Stomach (tissue), 19 donors: ENCODE measurements around the gene PEA15. TPM values are rescaled to one million over a fixed set of nuclear protein-coding genes. Genes with fewer than 3 reads are reported as not detected.

Experiments used
- DNase-seq, 2 donors: peaks; one replicate each; pipeline versions ENCODE4 v3.0.0 to v3.0.0-alpha.2; 2013 to 2019
- H3K27ac ChIP-seq, 5 donors: fragments of 200-600 bp in 4 of 5; sonication (generic) in 4 of 5; one replicate each; pipeline ENCODE4 v1.5.1; 2013 to 2019; ENCODE audit warnings: mild to moderate bottlenecking in 1 of 5, moderate library complexity in 1 of 5
- H3K27me3 ChIP-seq, 3 donors: fragments of 200-600 bp; sonication (generic); one replicate each; pipeline ENCODE4 v1.5.1; 2017 to 2019; ENCODE audit warnings: mixed run types in 1 of 3
- H3K36me3 ChIP-seq, 4 donors: fragments of 200-600 bp; sonication (generic); 1 replicate in 3 of 4; 2 replicates in 1 of 4; pipeline ENCODE4 v1.5.1; 2016 to 2019
- H3K4me1 ChIP-seq, 4 donors: fragments of 200-600 bp; sonication (generic); one replicate each; pipeline ENCODE4 v1.5.1; 2016 to 2019
- H3K4me3 ChIP-seq, 4 donors: fragments of 200-600 bp; sonication (generic) in 3 of 4; one replicate each; pipeline ENCODE4 v1.5.1; 2016 to 2019; ENCODE audit warnings: mild to moderate bottlenecking in 1 of 4
- H3K9me3 ChIP-seq, 4 donors: fragments of 200-600 bp; sonication (generic); one replicate each; pipeline ENCODE4 v1.5.1; 2016 to 2019
- CTCF ChIP-seq, 7 experiments: fragments of 450-650 bp in 4 of 7; fragments of 200-600 bp in 3 of 7; sonication (generic) in 3 of 7; IDR thresholded peaks; one replicate each; pipeline ENCODE4 v1.5.1; 2016 to 2019; ENCODE audit warnings: antibody characterized with exemption in 7 of 7, control low read depth in 2 of 7, mild to moderate bottlenecking in 1 of 7
- EP300 ChIP-seq: sonication (generic); formaldehyde crosslinking; IDR thresholded peaks from one replicate; pipeline ENCODE4 v1.6.1; 2017; ENCODE audit warnings: antibody characterized with exemption
- POLR2A ChIP-seq, 4 donors: fragments of 450-650 bp; IDR thresholded peaks; one replicate each; pipeline ENCODE4 v1.6.1; 2016; ENCODE audit warnings: antibody characterized with exemption in 4 of 4, control low read depth in 2 of 4, mild to moderate bottlenecking in 1 of 4, moderate library complexity in 1 of 4
- POLR2AphosphoS5 ChIP-seq, 3 donors: sonication (generic); formaldehyde crosslinking; IDR thresholded peaks; one replicate each; pipeline ENCODE4 v1.6.1; 2016; ENCODE audit warnings: antibody characterized with exemption in 3 of 3
- WGBS, 5 donors: extraction: QIAGEN DNeasy Blood & Tissue Kit in 3 of 5; methylation state at CpG; one replicate each; pipeline versions ENCODE4 v1.1.5 to v1.1.7; 2013 to 2018; 5-methylcytosine and 5-hydroxymethylcytosine counted together
- intact Hi-C: fragments of 100-400 bp; cut with DNase I; formaldehyde crosslinking; loops from one replicate; pipeline ENCODE4 v1.15.1; 2023; ENCODE audit warnings: low total_unique reads
- long read RNA-seq, 10 donors: transcript quantifications; one replicate each; lab custom pipeline, GENCODE V29; 2026
- polyA plus RNA-seq, 3 donors: library from polyadenylated mRNA; stranded (reverse); fragments of 200-250 nt; gene quantifications; one replicate each; pipeline ENCODE4 v1.2.3, GENCODE V29; 2013
- total RNA-seq, 5 donors: library from RNA; depleted of rRNA; stranded (reverse); fragments of >200 nt; gene quantifications; one replicate each; pipeline versions ENCODE4 v1.1.0 to v1.2.3, GENCODE V29; 2014 to 2016
- donor health status: healthy with polysubstance abuse.
- donor health status: Bipolar disorder and iron deficiency.
- donor health status: healthy.

PEA15 gene
- total RNA-seq (10 to 100 TPM; 26.3 to 75.4 (median 34.8) TPM), polyA plus RNA-seq (100 to 1,000 TPM in 2 of 3 donors, 10 to 100 TPM in 1; 69.4 to 127 (median 107) TPM)
- long read RNA-seq, donor 1, transcript PEA15-201 (4 exons, 2,471 nt), result major isoform, 17 of 22 reads
- long read RNA-seq, donor 1, partial matches to known transcripts, result 5 of 22 reads
- long read RNA-seq, donor 1, other reads (novel, unspliced or antisense), result 0 of 22 reads
- long read RNA-seq, donor 2, transcript PEA15-201 (4 exons, 2,471 nt), result major isoform, 24 of 36 reads
- long read RNA-seq, donor 2, partial matches to known transcripts, result 12 of 36 reads
- long read RNA-seq, donor 2, other reads (novel, unspliced or antisense), result 0 of 36 reads
- long read RNA-seq, donor 3, transcript PEA15-201 (4 exons, 2,471 nt), result major isoform, 11 of 20 reads
- long read RNA-seq, donor 3, partial matches to known transcripts, result 9 of 20 reads
- long read RNA-seq, donor 3, other reads (novel, unspliced or antisense), result 0 of 20 reads
- long read RNA-seq, donor 4, transcript PEA15-201 (4 exons, 2,471 nt), result major isoform, 5 of 5 reads
- long read RNA-seq, donor 4, partial matches to known transcripts, result 0 of 5 reads
- long read RNA-seq, donor 4, other reads (novel, unspliced or antisense), result 0 of 5 reads
- long read RNA-seq, donor 5, transcript PEA15-201 (4 exons, 2,471 nt), result major isoform, 32 of 67 reads
- long read RNA-seq, donor 5, partial matches to known transcripts, result 32 of 67 reads
- long read RNA-seq, donor 5, other reads (novel, unspliced or antisense), result 0 of 67 reads
- long read RNA-seq, donor 6, result 0 reads
- long read RNA-seq, donor 7, transcript PEA15-201 (4 exons, 2,471 nt), result major isoform, 28 of 89 reads
- long read RNA-seq, donor 7, partial matches to known transcripts, result 60 of 89 reads
- long read RNA-seq, donor 7, other reads (novel, unspliced or antisense), result 0 of 89 reads
- long read RNA-seq, donor 8, transcript PEA15-201 (4 exons, 2,471 nt), result major isoform, 11 of 33 reads
- long read RNA-seq, donor 8, partial matches to known transcripts, result 21 of 33 reads
- long read RNA-seq, donor 8, other reads (novel, unspliced or antisense), result 0 of 33 reads
- long read RNA-seq, donor 9, transcript PEA15-201 (4 exons, 2,471 nt), result major isoform, 14 of 40 reads
- long read RNA-seq, donor 9, partial matches to known transcripts, result 26 of 40 reads
- long read RNA-seq, donor 9, other reads (novel, unspliced or antisense), result 0 of 40 reads
- long read RNA-seq, donor 10, transcript PEA15-201 (4 exons, 2,471 nt), result major isoform, 5 of 5 reads
- long read RNA-seq, donor 10, partial matches to known transcripts, result 0 of 5 reads
- long read RNA-seq, donor 10, other reads (novel, unspliced or antisense), result 0 of 5 reads

- intact Hi-C loops, result no loop called here
- peaks cover 35 to 64% (median 57%) of the 10 kb centered on the region in 4 donors for H3K4me1 ChIP-seq
These were observed at the start of gene PEA15 for GRCh38 chr1:160205242-160206035. TSS of gene PEA15 (plus strand) at chr1:160205384. CDS start at chr1:160211545, 6,161 bp downstream.

GRCh38 chr1:160156361-160156760 lies 48.8 kb upstream of the PEA15 start:
- WGBS, 5 donors, result 82 to 88% (median 87%) methylated on average over 5 of the region's 5 CpGs
- H3K27me3 ChIP-seq, result no peaks in the 10 kb centered on the region
- H3K4me3 ChIP-seq, result no peak overlapping the region
- peaks cover 0 to 6% (median 0%) of the 10 kb centered on the region in 4 donors for H3K4me1 ChIP-seq
- no peaks in the 10 kb centered on the region for H3K9me3 ChIP-seq
- intact Hi-C loops, result no loop called here
- no peak overlapping the region for H3K27ac ChIP-seq
- no peak for DNase-seq
- no peak for TF ChIP-seq EP300
- no peak for TF ChIP-seq POLR2A (IDR thresholded peaks at IDR 0.05)
- H3K36me3 ChIP-seq, result no peaks in the 10 kb centered on the region

More at GRCh38 chr1:160205242-160206035, at the start of gene PEA15:
- no peak for TF ChIP-seq EP300
- no peak for TF ChIP-seq POLR2A (IDR thresholded peaks at IDR 0.05)
- TF ChIP-seq POLR2AphosphoS5 (IDR thresholded peaks at IDR 0.05), result peak; percentile 44 to 75 (median 48)
- Histone ChIP-seq H3K4me3 (peak within 1 kb of the TSS; percentile 69 to 91 (median 84)), H3K9me3 (no peaks in the 10 kb centered on the region), H3K27me3 (no peaks in the 10 kb centered on the region), H3K27ac (peak within 1 kb of the TSS; percentile 91 to 95 (median 94)), H3K36me3 (peaks cover 8 to 30% (median 20%) of the 10 kb centered on the region in 4 donors)
- peak; percentile 83 to 93 for DNase-seq
- WGBS, 5 donors, result 0 to 1% (median 0%) methylated on average over 41 to 76 of the region's 76 CpGs

- H3K4me3 ChIP-seq, result no peak overlapping the region
- H3K27ac ChIP-seq, result no peak overlapping the region
- no peak for DNase-seq
- H3K27me3 ChIP-seq, result no peaks in the 10 kb centered on the region
- peaks cover 0 to 6% (median 0%) of the 10 kb centered on the region in 4 donors for H3K4me1 ChIP-seq
- H3K36me3 ChIP-seq, result no peaks in the 10 kb centered on the region
- WGBS, 5 donors, result 27 to 69% (median 64%) methylated on average over 4 of the region's 4 CpGs
- intact Hi-C loops, result no loop called here
- TF ChIP-seq EP300 (no peak), CTCF (IDR thresholded peaks at IDR 0.05) (no peak), POLR2AphosphoS5 (IDR thresholded peaks at IDR 0.05) (no peak), POLR2A (IDR thresholded peaks at IDR 0.05) (no peak)
- H3K9me3 ChIP-seq, result no peaks in the 10 kb centered on the region
These were observed 48.0 kb upstream of the PEA15 start for GRCh38 chr1:160157174-160157573.

GRCh38 chr1:160158031-160158430 lies 47.2 kb upstream of the PEA15 start:
- no peaks in the 10 kb centered on the region for H3K27me3 ChIP-seq
- TF ChIP-seq POLR2AphosphoS5 (IDR thresholded peaks at IDR 0.05) (no peak), CTCF (IDR thresholded peaks at IDR 0.05) (no peak), POLR2A (IDR thresholded peaks at IDR 0.05) (no peak), EP300 (no peak)
- no peak overlapping the region for H3K27ac ChIP-seq

More at GRCh38 chr1:160158031-160158430, 47.2 kb upstream of the PEA15 start:
- intact Hi-C loops, result no loop called here
- no peak overlapping the region for H3K4me3 ChIP-seq
- H3K36me3 ChIP-seq, result no peaks in the 10 kb centered on the region
- H3K4me1 ChIP-seq, result peaks cover 0 to 6% (median 0%) of the 10 kb centered on the region in 4 donors
- 73 to 96% (median 94%) methylated on average over 3 of the region's 3 CpGs for WGBS, 5 donors
- no peak for DNase-seq
- H3K9me3 ChIP-seq, result no peaks in the 10 kb centered on the region
